Measurements from ENCODE around the gene CASK.

The CASK gene

DNA sequence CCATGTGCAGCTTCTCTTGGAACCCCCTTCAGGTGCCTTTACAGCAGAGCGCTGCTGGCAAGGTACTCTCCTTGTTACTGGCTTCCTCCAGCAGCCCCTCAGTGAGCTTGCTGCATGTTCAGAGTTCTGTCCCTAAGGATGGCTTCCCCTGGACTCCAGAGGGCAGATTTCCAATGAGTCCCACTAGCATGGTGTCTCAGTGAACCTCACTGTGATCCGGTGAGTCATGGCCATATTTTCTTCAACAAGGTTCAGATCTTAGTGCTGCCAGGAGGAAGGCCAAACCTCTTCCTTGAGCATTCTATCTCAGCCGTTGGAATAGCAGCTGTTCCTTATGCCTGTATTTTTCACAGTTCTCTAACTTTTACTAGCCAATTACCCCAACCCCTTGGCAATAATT lies 98.8 kb downstream of the CASK start:
- DNase-seq: no peak

DNA sequence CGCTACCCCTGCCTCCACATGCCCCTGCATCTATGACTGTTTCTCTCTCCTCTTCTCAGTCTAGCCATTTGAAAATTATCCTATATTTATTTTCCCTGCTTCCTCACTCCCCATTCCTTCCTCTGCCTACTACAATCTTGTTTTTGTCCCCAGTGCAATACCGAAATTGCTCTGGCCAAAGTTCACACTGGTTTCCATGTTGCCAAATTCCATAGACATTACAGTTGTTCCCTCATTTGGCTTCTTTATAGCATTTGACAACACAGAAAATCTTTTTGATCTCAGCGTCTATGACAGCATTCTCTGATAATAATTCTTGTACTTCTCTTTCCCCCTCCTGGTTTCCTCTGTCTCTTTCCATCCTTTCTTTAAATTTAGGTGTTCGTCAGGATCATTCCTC lies 100.0 kb downstream of the CASK start:
- DNase-seq: no peak

DNA sequence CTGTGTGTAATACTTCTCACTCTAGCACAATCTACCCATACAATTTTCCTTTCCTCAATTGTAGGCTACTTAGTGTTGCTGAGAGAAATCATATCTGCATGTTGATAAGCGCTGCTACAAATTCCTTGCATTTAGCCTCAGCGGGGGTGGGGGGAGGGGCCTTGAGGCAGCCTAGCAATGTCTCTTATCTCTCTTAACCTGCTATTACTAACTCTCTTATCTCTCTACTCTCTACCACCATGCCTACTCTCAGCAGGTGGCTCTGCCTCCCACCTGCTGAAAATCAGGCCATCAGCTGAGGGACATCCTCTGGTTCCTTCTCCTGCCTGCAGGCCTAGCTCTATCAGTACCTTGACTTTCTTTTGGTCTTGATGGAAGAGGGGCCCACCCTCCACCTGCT lies 100.5 kb downstream of the CASK start:
- no peak for DNase-seq

DNA sequence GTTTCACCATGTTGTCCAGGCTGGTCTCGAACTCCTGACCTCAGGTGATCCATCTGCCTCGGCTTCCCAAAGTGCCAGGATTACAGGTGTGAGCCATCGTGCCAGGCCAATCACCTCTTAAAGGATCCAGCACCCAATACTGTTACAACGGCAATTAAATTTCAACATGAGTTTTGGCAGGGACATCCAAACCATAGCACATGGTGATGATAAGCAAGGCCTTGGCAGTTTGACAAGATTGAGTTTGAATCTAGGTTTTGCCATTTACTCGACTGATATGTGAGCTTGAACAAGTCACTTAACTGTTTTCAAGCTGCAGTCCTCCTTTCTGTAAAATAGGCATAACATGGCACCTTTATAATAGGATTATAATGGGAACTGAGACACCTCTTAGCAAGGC lies 115.3 kb downstream of the CASK start:
- DNase-seq: no peak

DNA sequence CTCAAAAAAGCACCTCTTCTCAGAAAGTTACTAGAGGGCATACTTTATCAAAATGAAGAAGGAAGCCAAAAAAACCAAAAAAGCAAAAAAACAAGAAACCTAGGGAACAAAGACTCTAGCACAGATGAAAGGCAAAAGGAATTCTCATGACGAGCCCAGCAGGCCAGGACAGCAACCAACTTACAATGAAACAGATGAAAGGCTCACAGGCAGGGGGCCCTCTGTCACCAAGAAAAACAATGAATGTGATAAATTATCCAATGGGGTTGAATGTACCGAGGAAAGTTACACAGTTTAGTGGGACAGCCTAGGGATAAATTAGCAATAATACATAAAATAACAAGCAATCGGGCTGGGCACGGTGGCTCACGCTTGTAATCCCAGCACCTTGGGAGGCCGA lies 120.4 kb downstream of the CASK start:
- no peak for DNase-seq

DNA sequence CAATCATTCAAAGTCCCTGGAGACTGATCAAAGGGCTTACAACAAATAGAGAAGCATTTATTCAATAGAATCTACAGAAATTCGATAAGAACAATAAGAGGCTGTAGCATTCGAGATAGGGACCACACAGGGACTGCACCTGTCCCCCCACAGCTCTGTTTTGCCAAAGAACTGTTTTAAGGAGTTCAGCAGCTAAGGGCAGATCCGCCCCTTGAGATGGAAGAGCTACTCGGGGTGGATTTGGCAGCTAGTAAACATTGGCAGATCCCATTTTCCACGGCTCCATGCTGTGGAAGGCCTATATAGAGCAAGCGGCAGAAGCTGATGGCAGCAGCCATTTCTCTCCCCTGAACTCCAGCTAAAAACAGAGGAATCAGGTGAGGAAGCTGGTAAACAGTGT lies 123.7 kb downstream of the CASK start:
- DNase-seq: no peak

DNA sequence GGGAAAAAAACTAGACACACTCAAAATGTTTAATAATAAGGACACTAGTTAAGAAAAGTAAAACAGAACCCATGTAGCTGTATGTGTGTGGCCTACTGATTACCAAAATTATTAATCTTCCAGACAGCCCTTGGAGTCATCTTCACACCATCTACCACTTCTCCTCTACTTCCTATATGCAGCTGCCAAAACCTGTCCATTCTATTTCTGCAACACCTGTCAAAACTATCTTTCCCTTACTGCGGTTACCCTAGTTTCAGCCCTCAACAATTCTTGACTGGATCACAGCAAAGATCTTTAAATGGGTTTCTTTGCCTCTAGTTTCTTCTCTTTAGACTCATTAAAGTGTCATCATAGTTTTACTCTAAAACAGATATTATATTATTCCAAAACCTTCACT lies 126.8 kb downstream of the CASK start:
- DNase-seq: no peak

DNA sequence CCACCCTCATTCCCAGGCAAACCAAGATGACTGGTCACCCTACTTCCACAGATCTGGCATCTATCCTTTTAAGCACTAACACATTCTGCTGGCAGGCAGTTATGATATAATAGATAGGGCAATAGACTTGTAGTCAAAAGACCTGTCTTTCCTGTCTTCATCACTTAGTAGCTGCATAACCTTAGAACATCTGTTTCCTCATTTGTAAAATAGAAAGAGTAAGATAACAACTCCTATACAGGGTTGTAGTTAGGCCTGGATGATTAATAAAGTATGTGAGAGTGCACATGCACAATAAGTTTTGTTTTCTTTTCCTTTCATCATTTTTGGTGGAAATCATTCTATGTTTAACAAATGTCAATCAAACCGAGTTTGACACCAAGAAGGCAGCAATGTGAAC lies 127.3 kb downstream of the CASK start:
- no peak for DNase-seq

DNA sequence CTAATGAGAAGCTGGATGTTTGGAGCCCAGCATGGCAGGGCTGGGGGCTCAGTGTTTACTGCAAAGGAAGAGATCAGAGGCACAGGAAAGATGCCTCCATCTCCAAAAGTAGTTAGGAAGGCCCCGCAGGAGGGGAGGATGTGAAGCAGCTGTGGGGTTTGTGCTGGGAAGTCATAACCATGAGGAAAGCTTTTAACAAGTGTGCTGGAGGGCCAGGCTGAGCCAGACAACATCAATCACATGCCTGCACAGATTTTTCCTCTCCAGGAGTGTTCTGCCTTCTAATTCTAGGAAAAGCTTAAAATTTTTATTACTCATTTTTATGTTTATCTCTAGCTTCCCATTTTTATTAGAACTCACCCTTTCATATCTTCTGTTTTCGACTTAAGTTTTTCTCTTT lies 134.0 kb downstream of the CASK start:
- no peak for DNase-seq

DNA sequence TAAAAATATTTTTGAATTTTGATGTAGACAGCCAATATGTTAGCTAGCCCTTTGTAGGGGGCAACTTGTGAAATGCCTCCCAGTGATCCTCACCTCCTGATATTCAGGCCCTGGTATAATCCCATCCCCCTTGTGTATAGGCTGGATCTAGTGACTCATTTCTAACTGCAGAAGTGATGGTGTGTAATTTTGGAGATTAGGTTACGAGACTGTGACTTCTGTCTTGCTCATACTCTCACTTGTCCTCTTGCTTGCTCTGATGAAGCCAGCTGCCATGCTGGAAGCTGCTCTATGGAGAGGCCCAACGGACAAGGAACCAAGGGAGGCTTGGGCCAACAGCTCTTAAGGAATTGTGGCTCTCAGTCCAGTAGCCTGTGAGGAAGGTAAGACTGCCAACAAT lies 137.7 kb downstream of the CASK start:
- no peak for DNase-seq

DNA sequence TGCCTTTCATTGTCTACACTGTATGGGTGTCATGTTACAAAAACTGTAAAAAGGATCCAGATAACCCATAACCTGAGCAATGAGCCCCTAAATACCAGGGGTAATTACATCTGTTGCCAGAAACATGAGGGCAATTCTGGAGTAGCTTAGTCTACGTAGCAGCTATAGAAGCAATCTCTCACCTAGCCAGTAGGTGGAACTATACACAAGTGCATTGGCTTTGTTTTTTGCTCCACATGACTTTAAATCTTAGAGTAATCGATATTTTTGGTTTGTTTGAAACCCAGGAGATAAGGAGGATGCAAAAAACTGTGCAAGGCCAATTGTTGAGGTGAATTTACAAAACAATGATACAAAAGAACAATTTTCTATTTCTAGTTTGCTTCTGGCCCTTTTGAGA lies 141.9 kb downstream of the CASK start:
- peak; percentile 0 for DNase-seq

DNA sequence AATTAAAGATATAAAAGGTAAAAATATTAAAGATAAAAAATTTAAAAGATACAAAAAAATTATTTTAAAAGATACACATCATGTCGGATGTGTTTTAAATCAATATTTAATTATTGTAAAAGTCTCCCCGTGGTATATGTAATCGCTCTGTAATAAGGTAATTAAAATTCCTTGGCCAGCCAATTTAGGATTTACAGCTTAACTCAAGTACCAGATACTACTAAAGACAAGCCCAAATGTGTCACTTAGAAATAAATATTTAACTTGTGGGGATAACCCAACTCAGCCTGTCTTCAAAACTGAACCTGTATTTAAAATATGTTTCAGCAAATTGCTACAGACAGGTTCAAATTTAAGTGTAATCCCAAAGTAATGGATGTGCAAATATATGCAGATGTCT lies 143.4 kb downstream of the CASK start:
- DNase-seq: no peak

DNA sequence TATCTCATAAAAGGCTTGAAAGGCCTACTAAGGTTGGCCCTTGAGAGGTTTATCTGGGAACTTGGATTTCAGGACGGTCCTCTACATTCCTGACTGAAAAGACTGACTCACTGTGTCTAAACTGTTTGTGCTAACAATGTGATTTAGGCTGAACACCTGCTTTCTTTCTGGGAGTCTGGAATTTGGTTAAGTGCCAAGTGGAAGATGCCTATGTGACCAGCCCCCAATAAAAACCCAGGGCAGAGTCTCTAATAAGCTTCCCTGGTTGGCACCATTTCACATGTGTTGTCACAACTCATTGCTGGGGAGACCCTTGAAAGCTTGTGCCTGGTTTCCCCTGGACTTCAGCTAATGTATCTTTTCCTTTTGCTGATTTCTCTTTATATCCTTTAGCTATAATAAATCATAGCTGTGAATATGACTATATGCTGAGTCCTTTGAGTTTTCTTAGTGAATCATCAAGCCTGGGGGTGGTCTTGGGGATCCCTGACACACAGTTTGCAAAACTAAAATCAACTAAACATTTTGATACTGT lies 144.3 kb downstream of the CASK start:
- peak; percentile 33 for DNase-seq

DNA sequence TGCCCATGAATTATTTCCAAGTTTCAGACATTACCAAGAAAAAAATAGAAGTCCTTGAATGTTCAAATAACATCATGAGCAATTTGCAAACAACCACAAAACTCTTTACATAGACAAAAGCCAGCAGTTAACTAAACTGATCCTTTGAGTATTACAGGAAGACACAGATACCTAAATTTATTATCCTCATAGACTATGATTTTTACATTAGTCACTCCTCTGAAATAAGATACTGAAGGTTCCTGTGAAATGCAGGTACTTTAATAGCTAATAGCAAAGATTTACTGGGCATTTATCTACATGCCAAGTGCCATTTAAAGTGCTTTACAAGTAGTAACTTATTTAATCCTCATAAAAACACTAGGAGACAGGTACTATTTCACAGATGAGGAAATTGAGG lies 161.7 kb downstream of the CASK start:
- no peak for DNase-seq

DNA sequence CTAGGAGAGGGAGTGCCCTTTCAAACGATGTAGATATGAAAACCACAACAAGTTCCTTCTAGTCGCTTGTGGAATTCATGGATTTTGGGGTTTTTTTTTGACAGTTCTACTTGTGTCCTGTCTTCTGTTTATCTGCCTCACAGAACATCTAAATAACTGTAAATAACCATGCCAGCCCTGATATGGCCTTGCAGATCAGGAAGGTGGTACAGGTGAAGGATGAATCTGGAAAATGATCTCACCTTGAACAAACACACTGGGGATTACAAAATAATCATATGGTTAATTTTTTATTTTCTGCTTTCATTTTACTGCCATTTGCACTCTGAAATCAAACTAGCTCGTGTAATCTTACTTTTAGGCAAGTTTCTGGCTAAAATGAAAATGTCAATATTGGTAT lies 162.2 kb downstream of the CASK start:
- no peak for DNase-seq

DNA sequence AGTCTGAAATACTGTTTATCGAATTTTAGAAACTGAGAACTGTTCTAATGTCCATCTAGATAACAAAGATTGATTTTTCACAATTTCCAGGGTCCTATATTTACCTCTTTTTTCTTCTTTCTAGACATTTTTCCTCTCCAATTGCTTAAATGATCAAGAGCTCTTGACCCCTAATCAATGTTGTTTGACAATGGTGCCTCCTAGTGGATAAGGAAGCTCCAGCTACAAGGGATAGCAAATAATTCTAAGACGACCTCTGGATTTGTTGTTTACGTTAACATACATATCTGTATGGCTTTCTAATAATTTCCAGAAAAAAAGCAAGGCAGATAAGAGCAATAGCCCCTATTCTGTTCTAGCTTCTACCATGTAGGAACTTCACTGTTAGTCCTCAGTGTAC lies 163.5 kb downstream of the CASK start:
- no peak for DNase-seq

DNA sequence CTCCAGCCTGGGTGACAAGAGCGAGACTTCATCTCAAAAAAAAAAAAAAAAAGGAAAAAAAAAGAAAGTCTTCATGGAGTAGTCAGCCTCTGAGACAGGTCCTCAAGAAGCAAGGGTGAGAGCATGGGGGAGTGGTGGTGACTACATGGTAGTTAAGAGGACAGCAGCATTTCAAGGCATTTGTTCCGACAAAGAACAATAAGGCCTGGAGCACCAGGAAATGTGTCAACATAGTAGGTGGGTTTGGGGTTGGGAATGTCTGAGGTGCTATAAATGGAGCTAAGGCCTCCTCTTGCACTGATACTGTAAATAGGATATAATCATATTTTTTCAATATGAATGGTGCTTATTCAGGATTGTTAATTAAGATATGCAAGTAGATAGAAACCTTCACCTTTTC lies 165.0 kb downstream of the CASK start:
- no peak for DNase-seq

DNA sequence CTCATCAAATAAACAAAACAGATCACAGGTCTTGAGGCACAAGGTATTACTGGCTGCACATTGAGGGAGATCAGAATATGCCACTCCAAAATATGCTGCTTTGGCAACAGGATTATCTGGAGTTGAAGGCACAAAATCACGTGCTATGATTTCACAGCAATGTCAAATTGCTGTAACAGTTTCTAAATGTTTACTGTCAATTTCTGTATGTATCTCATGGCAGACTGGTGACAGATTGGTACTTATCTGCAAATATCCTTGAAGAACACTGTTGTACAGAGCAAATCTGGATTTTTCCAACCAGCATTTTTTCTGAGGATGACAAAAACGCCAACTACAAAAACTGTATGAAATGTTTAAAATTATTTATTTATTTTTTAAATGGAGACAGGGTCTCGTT lies 172.6 kb downstream of the CASK start:
- DNase-seq: no peak

DNA sequence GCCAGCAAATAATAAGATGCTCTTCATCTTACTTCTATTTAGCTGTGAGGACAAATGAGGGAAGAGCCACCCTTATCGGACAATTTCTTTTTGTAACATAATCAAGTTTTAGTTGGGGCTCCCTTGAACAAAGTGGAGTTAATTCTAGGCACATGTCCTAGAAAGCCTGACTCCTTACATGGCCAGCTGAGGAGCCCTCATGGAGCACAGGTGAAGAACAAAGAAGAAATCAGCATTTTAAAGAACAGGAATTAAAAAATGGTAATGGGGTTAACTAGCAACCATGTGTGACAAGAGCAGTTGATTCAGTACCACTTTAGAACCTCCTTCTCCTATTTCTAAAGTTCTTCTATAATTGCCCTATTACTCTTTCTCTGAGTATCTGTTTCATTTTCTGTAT lies 183.5 kb downstream of the CASK start:
- no peak for DNase-seq

DNA sequence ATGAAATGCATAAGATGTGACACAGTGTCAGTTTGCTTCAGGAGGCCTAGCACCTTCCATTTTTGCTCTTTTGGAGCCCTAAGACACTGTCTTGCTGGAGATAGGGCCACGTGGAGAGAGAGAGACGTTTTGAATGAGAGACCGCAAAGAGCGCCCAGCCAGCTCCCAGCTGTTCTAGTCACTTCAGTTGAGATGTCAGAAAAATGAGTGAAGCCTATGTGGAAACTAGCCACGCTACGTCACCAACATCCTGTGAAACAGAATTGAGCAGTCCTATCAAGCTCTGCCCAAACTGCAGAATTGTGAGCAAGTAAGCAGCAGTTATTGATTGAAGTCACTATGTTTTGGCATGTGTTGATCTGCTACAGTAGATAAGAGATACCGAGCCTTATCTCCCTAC lies 186.3 kb downstream of the CASK start:
- DNase-seq: no peak

DNA sequence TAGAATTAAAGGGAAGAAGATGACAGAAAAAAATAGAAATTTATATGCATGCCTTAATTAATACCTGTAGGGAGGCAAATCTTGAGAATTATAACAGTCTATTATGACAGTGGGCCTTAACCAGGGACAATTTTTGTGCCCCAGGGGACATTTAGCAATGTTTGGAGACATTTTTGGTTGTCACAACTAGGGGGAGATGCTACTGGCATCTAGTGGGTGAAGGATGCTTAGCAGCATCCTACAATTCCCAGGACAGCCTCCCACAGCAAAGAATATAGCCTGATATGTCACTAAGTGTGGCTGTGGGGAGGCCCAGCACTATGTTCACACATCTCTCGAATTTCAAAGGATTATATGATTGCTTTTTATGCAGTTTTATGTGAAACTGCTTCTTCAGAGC lies 188.8 kb downstream of the CASK start:
- DNase-seq: no peak

DNA sequence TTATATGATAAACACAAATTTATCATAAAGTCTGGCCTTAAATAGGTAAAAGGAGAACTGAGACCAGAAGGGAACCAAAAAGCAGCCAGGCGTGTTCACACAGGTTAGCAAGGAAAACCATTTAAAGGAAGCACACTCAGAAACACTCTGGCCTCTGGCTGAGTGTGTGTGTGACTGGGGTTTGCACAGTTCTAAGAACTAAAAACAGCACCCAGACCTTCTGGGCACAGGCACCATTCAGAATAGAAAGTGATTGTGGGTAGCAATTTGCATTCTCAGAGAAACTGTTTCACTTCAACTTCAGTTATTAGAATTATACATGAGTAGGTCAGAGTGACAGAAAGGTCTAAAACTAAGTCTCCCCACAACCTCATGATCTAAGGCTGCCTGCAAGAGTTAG lies 189.4 kb downstream of the CASK start:
- DNase-seq: no peak

DNA sequence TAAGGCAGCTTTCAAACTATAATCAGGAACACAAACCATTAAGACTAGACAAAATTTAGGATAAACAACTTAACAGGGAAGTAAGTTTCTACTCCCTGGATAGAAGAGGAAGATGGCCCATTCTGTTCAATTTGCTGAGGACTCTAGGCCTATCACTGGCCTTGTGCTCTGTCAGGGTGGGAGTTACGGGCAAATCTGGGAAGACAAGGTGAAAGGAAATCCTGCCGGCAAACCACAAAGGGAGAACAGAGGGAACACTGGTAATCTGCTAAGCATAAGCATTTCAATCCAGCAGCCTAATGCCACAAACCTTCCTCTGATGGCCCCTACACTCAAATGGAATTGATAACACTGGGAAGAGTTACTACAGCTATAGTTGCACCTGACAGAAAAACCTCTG lies 191.1 kb downstream of the CASK start:
- DNase-seq: no peak

DNA sequence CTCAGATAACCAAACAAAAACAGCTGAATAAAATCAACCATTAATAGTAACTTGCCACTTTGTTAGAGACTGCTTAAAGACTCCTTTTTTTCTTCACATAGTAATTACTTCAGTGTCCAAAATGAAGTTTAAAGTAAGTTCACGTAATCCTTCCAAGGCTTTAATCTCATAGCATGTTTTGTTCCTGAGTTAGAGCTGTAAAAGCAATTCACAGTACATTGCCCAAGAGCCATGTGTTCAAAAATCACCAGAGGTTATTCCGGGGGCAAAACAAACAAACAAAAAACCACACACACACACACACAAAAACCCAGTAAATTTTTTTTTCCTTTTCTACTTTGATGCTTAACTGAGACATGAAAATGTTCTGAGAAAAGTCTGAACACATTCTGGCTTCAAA lies 193.3 kb downstream of the CASK start:
- no peak for DNase-seq

DNA sequence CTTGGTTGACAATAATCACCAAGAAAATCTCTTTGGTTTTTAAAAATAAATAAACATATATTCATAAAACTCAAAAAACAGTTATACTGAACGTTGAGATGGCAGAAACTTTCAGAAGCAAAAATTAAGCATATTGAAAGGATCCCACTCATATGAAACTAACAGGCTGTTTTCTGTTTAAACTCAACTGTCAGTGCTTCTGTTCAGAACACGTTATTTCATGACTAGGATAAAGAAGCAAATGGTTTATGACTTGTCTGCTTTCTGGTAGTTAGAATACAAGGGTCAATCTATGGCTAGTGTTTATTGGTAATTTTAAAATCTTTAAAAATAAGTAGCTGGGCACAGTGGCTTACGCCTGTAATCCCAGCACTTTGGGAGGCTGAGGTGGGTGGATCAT lies 195.2 kb downstream of the CASK start:
- DNase-seq: no peak

DNA sequence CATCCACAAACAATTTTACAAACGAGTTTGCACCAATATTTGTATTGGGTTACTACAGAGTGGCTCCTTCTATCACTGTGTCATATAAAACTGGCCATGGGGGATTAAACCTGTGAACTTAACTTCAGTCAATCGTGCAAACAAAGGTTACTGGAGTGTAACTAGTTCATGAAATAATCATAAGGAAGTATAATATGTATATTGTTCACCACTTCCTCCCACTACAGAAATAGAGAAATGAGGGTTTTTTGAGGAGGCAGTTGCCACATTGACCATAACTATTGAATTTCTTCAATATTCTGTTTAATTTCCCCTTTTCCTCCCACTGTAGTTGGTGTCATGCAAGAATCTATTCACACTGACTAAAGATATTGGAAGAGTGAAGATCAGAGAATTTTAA lies 199.5 kb downstream of the CASK start, which contains the start of gene GPR82:
Gene GPR82, plus strand, starts transcription at position 356 of the 400 bp plus-strand sequence. CDS start 2,846 bp downstream, outside the sequence.
- no peak for DNase-seq

All from kidney glomerular epithelial cell (primary cell).